HepG2 (cell line): ENCODE measurements around the gene ERBB3. TPM values are rescaled to one million over a fixed set of nuclear protein-coding genes. Genes with fewer than 3 reads are reported as not detected.
A peak's percentile ranks its signal among the peaks of the same experiment; 100 is the strongest.

Experiments
- ARNTL ChIP-seq: sonication (generic); formaldehyde crosslinking; IDR thresholded peaks from 2 replicates; pipeline ENCODE4 v1.4.0; 2020; ENCODE audit warnings: mild to moderate bottlenecking, missing genetic modification reagents
- HHEX ChIP-seq: IDR thresholded peaks from 2 replicates; pipeline ENCODE4 v1.6.1; 2016; ENCODE audit warnings: control low read depth
- PHB2 ChIP-seq: fragments of 450-650 bp; IDR thresholded peaks from 2 replicates; pipeline ENCODE4 v1.6.1; 2018; ENCODE audit not compliant: partially characterized antibody
- TIGD3 ChIP-seq: sonication (generic); formaldehyde crosslinking; IDR thresholded peaks from 2 replicates; pipeline ENCODE4 v1.5.1; 2020; ENCODE audit warnings: mild to moderate bottlenecking, missing genetic modification reagents, borderline replicate concordance
- ZBTB25 ChIP-seq: IDR thresholded peaks from 2 replicates; pipeline ENCODE4 v1.6.1; 2018; ENCODE audit warnings: missing genetic modification reagents
- ZNF264 ChIP-seq: sonication (generic); formaldehyde crosslinking; IDR thresholded peaks from 2 replicates; pipeline ENCODE4 v1.4.0; 2020; ENCODE audit warnings: missing genetic modification reagents
- ZNF281 ChIP-seq: sonication (generic); formaldehyde crosslinking; IDR thresholded peaks from 2 replicates; pipeline ENCODE4 v1.4.0; 2020; ENCODE audit warnings: missing genetic modification reagents, borderline replicate concordance
- ZNF407 ChIP-seq: sonication (generic); formaldehyde crosslinking; IDR thresholded peaks from one replicate; pipeline ENCODE4 v1.5.1; 2020; ENCODE audit warnings: mild to moderate bottlenecking, missing genetic modification reagents; ENCODE audit errors: not compliant biosample characterization
- ZNF414 ChIP-seq: sonication (generic); formaldehyde crosslinking; IDR thresholded peaks from 2 replicates; pipeline ENCODE4 v1.5.0; 2020; ENCODE audit warnings: missing genetic modification reagents
- ZNF704 ChIP-seq: sonication (generic); formaldehyde crosslinking; IDR thresholded peaks from 2 replicates; pipeline ENCODE4 v1.8.1; 2023; ENCODE audit warnings: mild to moderate bottlenecking, inconsistent platforms, moderate library complexity, missing genetic modification reagents, borderline replicate concordance
- ZNF883 ChIP-seq: sonication (generic); formaldehyde crosslinking; IDR thresholded peaks from 2 replicates; pipeline ENCODE4 v1.5.1; 2020; ENCODE audit warnings: mild to moderate bottlenecking, missing genetic modification reagents; ENCODE audit errors: not compliant biosample characterization
- polyA plus RNA-seq, 8 experiments: library from polyadenylated mRNA; depleted of rRNA in 3 of 8; stranded (reverse) in 7 of 8; unstranded in 1 of 8; fragments of >200 nt; fragmentation: Illumina TruSeq in 4 of 8; extraction: Trizol in 4 of 8; gene quantifications; 2 replicates each; pipeline versions ENCODE4 v1.2.1 to v1.2.3, GENCODE V29; 2011 to 2016; ENCODE audit warnings: low read depth in 4 of 8, missing spikeins in 1 of 8, mixed read lengths in 1 of 8; ENCODE audit not compliant: insufficient read depth in 1 of 8
- total RNA-seq, 5 experiments: library from RNA; depleted of rRNA; stranded (reverse); fragments of >200 nt; fragmentation: Illumina TruSeq; extraction: Trizol; gene quantifications; 2 replicates each; pipeline ENCODE4 v1.2.3, GENCODE V29; 2016; ENCODE audit warnings: low read depth in 1 of 5

Gene ERBB3
- total and polyA plus RNA-seq, 2 of the 13 experiments (the other 11 are each of a cell fraction or from before 2014, with no cell fraction given), result 93.6 to 358 TPM

- TF ChIP-seq ZBTB25 (CRISPR knock-in tag), result peak; percentile 98
- no peak for TF ChIP-seq TIGD3 (CRISPR knock-in tag)
- TF ChIP-seq HHEX, result 0 out of 2 replicates have a peak, but pooled peaks have one; percentile 30
- peak; percentile 63; the same call in 1 of the 2 replicates for TF ChIP-seq ARNTL (CRISPR knock-in tag)
- no peak for TF ChIP-seq ZNF281
- no peak for TF ChIP-seq ZNF704 (CRISPR knock-in tag)
- TF ChIP-seq ZNF414 (CRISPR knock-in tag), result peak; percentile 86; the same call in 1 of the 2 replicates
- peak; percentile 66 for TF ChIP-seq ZNF883 (CRISPR knock-in tag)
- TF ChIP-seq ZNF264 (CRISPR knock-in tag), result 0 out of 2 replicates have a peak, but pooled peaks have one; percentile 80
- no peak for TF ChIP-seq PHB2
- TF ChIP-seq ZNF407 (CRISPR knock-in tag), result no peak
Measured at GRCh38 chr12:56117778-56118687, 38.1 kb downstream of the ERBB3 start, which contains the start of gene ZC3H10 (continued).
